GM18867 (cell line): ENCODE data around the gene PCNX3.

Experiments used
- ATAC-seq: cut with Tn5 transposase; IDR thresholded peaks from one replicate; pipeline ENCODE4 v1.9.1; 2021; ENCODE audit warnings: mild to moderate bottlenecking, moderate library complexity; ENCODE audit not compliant: unreplicated experiment

Gene PCNX3

DNA sequence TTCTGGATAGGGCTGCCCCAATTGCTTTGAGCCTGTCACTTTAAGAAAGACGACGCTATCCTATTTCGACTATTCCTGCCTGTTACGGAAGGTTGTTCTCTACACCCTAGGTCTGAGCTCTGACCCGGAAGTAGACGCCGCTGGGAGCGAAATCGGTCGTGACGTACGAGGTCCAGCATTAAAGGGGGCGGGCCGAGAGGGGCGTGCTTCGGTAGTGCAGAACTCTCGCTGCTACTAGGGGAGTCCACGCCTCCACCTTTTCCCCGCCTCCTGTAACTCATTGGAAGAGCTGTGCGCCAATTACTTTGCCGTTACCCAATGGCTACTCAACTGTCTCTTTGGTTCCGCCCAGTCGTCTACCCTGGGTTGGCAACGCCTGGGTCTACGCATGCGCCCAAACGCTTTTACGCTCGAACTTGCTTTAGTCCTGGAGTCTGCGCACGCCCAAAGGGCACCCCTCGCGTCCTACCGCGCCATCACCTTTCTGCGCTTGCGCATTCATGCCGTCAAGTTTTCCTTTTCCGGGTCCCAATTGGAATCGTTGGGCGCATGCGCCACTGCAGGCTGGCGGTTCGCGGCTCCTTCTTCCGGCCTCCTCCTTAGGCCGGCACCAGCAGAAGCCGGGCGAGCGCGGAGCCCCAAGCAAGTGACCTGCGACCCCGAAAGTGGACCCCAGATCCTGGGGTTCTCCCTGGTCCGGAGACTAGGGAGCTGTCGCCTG lies at the start of gene PCNX3:
TSS of gene PCNX3 (plus strand) at position 548 of the 721 bp plus-strand sequence. CDS start 536 bp downstream, outside the sequence.
- ATAC-seq = peak; percentile 79

DNA sequence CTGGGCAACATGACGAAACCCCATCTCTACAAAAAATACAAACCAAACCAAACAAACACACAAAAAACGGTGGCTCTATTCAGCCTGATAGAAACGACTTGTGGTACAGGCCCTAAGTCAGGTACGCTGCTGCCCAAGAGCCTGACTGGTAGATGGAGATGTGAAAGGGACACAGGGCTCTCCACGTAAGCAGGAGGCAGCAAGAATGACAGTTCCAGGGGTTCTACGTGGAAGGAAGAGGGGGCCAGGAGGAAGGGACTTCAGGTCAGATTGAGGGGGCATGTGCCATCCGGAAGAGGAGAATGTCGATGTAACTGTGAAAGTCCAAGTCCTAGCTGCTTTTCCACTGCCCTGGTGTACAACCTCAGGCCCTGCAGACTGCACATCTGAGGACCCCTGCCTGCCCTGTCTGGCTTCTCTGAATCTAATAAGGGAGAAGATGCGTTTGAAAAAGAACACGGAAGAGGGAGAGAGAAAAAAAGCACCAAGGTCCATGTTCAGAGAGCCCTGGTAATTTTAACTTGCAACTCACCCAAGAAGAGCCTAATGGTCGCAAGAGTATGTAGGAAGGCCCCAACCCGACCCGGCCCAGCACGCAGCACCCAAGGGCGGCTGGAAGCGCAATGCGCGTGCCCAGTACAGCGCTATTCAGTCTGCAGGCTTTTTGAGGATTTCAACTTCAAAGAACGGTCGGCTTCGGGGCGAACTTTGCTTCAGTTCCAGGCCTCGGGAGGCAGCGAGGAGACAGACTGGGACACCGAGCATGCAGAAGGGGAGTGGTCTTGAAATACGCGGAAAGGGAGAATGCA lies 46.2 kb upstream of the PCNX3 start:
- ATAC-seq = peak; percentile 4

DNA sequence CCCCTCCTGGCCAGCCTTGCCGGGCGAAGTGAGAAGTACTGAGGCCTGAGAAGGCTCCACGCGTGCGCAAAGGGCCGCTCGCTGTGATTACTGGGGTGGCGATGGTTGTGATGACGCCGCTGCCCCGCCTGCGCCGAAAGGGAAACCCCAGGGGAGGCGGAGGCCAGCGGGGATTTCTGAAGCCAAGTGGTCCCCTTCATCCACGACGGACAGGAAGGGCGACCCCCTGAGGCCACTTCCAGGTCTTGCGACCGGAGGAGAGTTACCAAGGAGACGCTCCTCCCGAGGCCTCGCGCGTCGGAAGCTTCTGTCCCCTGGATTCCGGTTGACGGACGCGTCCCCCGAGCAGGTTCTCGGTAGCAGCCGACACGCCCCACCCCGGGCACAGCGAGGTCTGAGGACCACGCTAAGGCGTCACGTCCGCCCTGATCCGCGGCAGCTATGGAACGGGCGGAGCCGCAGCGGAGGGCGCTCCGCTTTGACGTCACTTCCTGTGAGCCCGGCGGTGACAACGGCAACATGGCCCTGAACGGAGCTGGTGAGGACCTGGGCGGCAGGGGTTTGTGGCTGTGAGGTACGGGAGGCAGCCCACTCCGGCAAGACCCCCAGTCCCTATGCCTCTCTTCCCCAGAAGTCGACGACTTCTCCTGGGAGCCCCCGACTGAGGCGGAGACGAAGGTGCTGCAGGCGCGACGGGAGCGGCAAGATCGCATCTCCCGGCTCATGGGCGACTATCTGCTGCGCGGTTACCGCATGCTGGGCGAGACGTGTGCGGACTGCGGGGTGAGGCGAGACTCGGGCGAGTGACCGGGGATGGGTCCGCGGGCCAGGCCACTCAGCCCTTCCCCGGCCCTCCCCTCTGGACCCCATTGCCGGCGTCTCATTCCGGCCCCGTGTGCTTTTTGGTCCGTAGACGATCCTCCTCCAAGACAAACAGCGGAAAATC lies 45.3 kb upstream of the PCNX3 start, which contains the start of gene ZNRD2:
TSS of gene ZNRD2 (plus strand) at position 505 of the 946 bp plus-strand sequence. CDS start at position 520, 15 bp downstream.
- peak; percentile 62 for ATAC-seq

DNA sequence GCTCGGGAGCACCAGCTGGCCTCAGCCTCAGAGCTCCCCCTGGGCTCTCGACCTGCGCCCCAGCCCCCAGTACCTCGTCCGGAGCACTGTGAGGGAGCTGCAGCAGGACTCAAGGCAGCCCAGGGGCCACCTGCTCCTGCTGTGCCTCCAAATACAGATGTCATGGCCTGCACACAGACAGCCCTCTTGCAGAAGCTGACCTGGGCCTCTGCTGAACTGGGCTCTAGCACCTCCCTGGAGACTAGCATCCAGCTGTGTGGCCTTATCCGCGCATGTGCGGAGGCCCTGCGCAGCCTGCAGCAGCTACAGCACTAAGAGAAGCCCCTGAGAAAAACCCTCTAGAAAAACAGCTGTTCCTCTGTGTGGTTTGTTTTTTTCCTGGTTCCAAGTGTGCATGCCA lies 44.2 kb upstream of the PCNX3 start:
- ATAC-seq = no peak

DNA sequence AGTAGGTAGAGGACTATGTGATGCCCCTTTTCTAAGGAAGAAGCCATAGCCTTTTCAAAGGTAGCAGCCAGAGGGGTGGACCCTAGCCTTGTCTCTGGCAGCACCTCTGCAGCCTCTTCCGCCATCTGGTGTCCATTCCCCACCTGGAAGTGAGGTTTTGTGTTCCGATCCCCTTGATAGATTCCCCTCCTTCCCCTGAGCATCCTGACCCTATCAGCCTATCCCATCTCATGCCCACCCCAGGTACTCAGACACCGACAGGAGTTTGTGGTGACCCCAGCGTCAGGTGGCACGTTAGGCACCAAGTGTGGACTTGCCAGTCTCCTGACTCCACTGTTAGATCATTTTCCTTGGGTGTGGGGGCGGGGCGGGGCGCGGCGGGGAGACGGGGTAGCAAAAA lies 43.6 kb upstream of the PCNX3 start:
- ATAC-seq = no peak

DNA sequence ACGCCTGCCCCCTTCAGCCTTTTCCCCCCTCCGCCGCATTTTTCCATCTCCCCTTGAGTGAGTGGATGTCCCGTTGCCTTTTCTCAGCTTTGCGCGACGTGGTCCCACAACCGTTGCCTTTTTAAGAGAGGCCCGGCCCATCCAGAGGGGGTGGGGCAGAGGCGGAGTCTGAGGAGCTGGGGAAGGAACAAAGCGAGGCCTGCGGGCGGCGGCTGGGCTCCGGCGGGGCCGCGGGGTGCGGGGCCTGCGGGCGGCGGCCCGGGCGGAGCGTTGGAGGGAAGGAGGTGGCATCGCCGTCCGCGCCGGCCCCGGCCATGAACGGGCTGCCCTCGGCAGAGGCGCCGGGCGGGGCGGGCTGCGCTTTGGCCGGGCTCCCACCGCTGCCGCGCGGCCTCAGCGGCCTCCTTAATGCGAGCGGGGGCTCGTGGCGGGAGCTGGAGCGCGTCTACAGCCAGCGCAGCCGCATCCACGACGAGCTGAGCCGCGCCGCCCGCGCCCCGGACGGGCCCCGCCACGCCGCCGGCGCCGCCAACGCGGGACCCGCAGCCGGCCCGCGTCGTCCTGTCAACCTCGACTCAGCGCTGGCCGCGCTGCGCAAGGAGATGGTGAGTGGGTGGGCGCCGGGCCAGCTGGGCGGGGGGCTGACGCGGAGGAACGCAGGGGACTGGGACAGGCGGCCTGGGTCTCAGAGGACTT lies 43.1 kb upstream of the PCNX3 start, which contains the start of gene FAM89B:
TSS of gene FAM89B (plus strand) at position 183 of the 696 bp plus-strand sequence. CDS start at position 315, 132 bp downstream.
- no peak for ATAC-seq

DNA sequence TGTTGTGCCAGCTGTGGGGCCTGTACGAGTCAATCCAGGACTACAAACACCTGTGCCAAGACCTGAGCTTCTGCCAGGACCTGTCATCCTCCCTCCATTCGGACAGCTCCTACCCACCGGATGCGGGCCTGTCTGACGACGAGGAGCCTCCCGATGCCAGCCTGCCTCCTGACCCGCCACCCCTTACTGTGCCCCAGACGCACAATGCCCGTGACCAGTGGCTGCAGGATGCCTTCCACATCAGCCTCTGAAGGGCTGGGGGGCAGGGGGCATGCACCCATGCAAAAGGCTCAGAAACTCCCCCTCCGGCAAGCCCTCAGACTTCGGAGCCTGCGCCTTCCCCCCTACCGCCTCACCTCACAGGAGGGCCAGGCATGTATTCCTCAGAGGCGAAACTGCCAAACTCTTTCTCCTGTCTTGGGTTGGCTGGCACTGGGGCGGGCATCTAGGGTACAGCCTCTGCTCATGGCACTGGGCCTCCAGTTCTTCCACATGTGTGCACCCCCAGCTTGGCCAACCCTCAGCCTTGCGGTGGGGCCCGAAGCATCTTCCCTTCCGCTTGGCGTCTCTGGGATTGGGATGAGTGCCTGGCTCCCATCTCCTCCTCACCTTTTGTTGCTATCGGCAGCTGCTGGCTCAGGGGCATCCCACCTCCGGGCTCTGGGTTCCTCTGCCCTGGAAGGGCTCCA lies 42.0 kb upstream of the PCNX3 start:
- no peak for ATAC-seq

DNA sequence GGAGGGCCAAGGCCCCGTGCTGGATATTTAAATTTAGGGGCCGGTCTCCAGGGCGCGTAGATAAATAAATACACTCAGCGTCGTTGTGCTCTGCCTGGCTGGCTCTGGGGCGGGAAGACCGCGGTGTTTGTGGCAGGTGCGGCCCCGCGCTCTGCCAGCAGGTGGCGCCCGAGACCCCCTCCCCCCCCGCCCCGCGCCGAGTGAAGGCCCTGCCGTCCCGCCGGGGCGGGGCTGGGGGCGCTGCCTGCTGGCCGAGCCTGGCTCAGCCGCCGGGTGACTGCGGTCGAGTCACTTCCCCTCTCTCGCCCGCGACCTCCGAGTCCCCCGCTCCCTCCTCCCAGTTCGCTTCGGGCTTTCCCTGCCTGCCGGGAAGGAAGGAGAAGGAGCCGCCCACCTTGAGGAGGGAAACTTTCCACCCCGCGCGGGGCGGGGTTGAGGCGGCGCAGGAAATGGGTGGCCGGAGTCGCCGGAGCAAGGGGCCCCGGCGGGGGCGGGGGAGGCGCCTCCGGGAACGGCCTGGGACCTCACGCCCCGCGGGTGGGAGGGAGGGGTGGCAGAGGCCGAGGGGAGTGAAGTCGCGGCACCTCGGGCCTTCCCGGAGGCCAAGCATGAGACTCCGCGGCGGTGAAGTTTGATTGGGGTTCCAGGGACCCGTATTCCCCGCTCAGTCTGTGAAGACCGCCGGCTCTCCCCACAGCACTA lies 41.3 kb upstream of the PCNX3 start:
- peak; percentile 33 for ATAC-seq

DNA sequence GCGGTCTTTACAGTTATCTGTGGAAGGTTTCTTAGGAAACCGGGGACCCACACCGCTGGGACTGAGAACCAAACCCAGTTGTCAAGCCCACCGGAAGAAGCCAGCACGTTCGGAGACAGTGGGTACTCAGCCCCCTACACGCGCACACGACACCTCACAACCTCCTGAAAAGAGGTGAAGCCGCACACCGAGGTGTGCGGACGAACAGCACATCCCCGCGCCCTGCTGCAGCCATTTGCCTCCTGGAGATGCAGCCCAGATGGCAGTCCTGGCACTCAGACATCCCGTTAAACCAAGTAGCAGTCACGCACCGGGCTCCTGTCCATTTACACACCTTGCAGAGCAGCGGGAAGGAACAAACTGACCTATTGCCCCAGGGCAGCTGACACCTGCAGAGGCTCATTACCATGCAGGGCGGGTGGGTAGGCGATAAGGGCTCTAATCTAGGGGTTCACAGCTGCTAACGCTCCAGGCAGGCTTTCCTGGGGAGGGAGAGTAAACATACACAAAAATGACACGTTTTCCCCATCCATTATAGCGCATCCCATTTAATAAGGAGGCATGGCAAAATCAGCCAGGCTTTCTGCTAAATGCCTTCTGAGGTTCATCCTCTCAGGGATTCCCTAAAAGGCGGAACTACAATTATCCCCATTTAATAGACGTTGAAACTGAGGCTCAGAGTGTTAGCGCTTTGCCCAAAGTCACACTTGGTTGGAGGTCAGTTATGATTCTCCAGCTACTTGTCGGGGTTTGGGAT lies 40.6 kb upstream of the PCNX3 start:
- no peak for ATAC-seq

DNA sequence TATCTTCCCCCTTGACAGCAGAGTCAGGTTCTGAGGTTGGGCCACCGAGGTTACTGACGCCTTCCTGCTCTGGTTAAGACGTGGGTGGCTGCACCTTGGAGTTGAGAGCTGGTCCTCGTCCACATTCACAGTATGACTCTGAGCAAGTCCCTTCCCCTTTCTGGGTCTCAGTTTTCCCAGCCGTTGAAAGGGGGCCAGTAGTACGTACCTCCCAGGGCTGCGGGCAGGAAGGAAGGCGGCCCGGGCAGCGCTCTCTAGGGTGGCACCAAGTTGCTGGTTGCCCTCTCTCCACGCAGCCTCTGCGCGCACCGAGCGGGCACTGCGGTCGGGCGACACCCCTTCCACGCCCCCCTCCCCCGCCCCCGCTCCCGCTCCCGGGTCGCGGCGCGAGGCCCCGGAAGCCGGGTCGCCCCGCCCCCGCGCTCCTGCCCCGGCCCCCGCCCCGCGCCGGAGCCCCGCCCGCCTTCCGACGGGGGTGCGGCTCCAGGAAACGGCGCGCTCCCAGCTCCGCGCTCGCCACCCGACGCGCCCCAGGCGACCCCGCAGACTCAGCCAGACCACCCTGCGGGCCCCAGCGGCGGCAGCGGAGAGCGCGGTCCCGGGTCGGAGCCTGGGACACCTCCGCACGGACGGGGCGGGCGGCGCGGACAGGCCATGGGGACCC lies 39.9 kb upstream of the PCNX3 start, which contains the start of gene EHBP1L1:
TSS of gene EHBP1L1 (plus strand) at position 486 of the 664 bp plus-strand sequence. CDS start 250 bp downstream, outside the sequence.
- ATAC-seq = peak; percentile 29

DNA sequence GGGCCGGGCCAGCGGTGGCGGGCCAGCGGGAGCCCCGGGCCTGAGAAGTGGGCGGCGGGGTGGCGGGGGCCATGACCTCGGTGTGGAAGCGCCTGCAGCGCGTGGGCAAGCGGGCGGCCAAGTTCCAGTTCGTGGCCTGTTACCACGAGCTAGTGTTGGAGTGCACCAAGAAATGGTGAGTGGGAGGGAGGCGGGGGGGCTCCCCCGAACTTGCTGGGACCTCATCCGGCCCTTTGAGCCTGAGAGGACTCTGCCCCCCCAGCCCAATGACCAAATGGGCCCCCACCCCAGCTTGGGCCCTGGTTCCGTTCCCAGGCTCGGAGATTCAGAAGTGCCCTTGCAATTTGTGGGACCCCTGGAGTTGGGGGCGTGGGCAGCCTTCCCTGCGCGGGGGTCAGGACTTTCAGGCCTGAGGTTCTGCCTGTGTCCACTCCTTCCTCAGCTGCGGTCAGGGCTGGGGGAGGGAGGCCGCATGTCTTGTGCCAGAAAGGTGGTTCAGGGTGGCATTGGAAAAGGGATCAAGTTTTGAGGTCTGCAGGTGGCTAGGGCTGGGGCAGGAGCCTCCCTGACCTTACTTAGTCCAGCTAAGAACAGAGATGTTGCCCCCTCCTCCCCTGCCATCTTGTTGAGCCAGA lies 39.2 kb upstream of the PCNX3 start:
- no peak for ATAC-seq

DNA sequence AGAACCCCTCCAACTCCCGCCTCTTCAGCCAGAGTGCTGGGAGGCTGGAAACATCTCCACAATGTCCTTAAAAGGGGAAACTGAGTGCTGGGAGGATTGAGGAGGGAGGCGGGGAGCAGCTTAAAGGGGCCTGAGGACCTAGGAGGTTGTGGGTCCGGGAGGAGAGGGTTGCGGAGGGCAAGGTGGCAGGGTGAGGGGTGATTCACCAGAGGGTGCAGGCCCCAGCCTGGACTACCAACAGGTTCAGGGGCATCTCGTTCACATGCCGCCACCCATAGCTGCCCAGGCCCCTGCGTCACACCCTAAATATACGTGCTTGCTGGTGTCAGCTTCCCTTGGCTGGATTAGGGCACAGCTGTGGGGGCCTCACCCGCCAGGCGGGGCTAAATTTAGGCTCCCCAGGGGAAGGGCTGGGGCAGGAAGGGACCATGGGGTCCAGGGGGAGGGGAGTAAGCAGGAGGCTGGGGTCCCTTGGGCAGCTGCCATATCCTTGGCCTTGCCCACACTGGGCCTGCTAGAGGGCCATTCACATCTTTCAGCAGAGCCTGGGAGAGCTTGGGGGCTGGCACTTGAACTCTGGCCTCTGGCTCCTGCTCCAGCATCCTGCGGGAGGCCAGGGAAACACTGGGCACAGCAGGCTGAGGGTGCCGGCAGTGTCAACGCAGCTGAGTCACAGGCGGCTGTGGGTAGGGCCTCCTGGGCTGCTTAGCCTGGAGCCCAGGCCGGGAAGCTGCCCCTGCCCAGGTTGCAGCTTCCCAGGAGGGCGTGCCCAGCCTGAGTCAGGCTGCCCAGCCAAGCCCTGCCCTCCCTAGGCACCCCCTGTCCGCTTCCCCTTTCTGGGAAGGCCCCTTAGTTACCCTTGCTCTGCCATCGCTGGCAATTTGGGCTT lies 38.5 kb upstream of the PCNX3 start:
- ATAC-seq = no peak

DNA sequence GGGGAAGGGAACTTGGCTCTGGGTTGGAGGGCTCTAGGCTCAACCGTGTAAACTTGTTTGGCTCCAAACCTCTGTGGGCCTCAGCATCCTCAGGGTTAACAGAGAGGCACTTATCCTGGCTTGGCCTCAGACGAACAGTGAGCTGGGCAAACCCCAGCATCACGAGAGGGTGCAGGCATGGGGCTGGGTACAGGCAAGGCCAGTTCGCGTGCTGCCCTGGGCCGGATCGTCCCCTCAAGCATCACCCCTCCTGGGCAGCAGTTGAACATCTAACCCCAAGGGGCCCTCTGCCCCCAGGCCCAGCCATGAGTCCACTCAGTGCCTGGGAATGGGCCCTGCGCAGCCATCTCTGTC lies 37.8 kb upstream of the PCNX3 start:
- no peak for ATAC-seq

DNA sequence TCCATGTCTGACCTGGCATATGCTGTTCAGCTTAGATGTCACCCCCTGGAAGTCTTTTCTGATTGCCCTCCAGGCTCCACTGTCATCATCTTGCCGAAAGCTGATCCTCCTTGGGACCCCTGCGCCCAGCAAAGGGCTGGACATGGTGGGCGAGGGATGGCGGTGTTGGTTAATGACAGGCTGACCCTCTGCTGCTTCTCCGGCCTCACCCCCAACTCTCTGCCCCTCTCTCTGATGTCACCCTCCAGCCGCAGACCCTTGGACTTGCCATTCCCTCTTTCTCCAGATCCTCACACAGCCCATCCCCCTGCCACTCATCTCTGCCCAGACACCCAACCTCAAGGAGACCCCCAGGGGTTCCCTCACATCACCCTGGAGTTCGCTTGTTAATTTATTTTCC lies 37.4 kb upstream of the PCNX3 start:
- ATAC-seq = no peak

DNA sequence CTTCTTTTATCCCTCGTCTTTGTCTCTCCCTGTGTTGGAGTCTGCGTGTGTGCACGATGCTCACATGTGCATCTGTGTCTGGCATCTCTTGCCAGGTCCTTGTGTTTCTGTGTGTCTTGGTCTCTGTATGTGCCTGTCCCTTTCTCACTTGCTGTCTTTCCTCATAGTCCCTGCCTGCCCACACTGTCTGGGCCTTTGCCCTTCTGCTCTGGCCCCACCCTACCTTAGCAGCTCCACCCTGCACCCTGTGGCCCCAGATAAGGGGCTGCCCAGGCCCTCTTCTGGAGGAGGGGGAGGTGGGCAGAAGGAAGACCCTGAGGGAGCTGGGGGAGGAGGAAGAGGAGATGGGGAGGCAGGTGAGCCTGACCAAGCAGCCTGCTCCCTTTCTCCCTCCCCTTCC lies 36.9 kb upstream of the PCNX3 start:
- no peak for ATAC-seq

DNA sequence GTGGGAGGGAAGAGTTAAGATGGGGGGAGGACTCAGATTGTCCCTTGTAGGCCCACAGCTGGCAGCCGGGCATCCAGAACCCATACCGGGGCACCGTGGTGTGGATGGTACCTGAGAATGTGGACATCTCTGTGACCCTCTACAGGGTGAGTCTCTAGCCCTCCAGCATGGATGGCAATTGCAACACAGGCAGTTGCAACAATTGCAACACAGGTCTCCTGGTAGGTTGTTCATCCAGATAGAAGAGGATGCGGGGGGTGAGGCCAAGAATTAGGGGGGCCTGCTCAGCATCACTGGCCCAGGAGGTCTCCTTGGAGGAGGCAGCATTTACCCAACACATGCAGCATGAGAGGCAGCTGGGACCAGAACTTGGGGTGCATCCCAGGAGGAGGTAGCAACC lies 36.3 kb upstream of the PCNX3 start:
- ATAC-seq = no peak
